Measurements from ENCODE around the gene UGT2A3.

Gene UGT2A3

GRCh38 chr4:68909385-68909784 lies 42.2 kb downstream of the UGT2A3 start:
- DNase-seq: no peak

- no peak for DNase-seq
These were observed 43.6 kb downstream of the UGT2A3 start for GRCh38 chr4:68907788-68908700.

GRCh38 chr4:68907245-68907644 lies 44.4 kb downstream of the UGT2A3 start:
- no peak for DNase-seq

GRCh38 chr4:68906780-68907137 lies 44.8 kb downstream of the UGT2A3 start:
- no peak for DNase-seq

- no peak for DNase-seq
These were observed 45.4 kb downstream of the UGT2A3 start for GRCh38 chr4:68905939-68906779.

GRCh38 chr4:68905598-68905938 lies 46.0 kb downstream of the UGT2A3 start:
- DNase-seq: no peak

- no peak for DNase-seq
These were observed 46.8 kb downstream of the UGT2A3 start for GRCh38 chr4:68904786-68905185.

GRCh38 chr4:68896749-68897148 lies 54.9 kb downstream of the UGT2A3 start:
- DNase-seq: no peak

GRCh38 chr4:68895561-68896198 lies 55.9 kb downstream of the UGT2A3 start:
- no peak for DNase-seq

GRCh38 chr4:68892861-68893260 lies 58.7 kb downstream of the UGT2A3 start:
- no peak for DNase-seq

- no peak for DNase-seq
These were observed 59.9 kb downstream of the UGT2A3 start for GRCh38 chr4:68891678-68892077.

GRCh38 chr4:68885545-68885944 lies 66.1 kb downstream of the UGT2A3 start:
- no peak for DNase-seq

- DNase-seq: no peak
These were observed 67.7 kb downstream of the UGT2A3 start for GRCh38 chr4:68883870-68884269.

Data from activated CD4-positive, alpha-beta T cell treated with anti-CD3 and anti-CD28 coated beads, Interleukin-2, amount 50 U/mL, for 48 hours (primary cell).